Neural progenitor cell (in vitro differentiated cells): ENCODE results near the gene CHDH. TPM values are rescaled to one million over a fixed set of nuclear protein-coding genes. Genes with fewer than 3 reads are reported as not detected.

ENCODE experiments used
- DNase-seq: peaks from one replicate; pipeline ENCODE4 v3.0.0-alpha.2; 2016; ENCODE audit warnings: low spot score
- H2AFZ ChIP-seq: fragments of 200-600 bp; sonication (generic); replicated peaks from 2 replicates; pipeline ENCODE4 v1.6.1; 2016; ENCODE audit warnings: antibody characterized with exemption
- H3F3A ChIP-seq: fragments of 200-600 bp; sonication (generic); 2 replicates; pipeline ENCODE4 v1.6.1; 2016; ENCODE audit warnings: antibody characterized with exemption, low read depth
- H3K27ac ChIP-seq: fragments of 200-600 bp; sonication (generic); 2 replicates; pipeline ENCODE4 v1.5.1; 2016; ENCODE audit warnings: mild to moderate bottlenecking
- H3K27me3 ChIP-seq: fragments of 200-600 bp; sonication (generic); 2 replicates; pipeline ENCODE4 v1.6.1; 2016; ENCODE audit warnings: mild to moderate bottlenecking, moderate library complexity
- H3K36me3 ChIP-seq: fragments of 200-600 bp; sonication (generic); 2 replicates; pipeline ENCODE4 v1.5.1; 2016
- H3K4me1 ChIP-seq: fragments of 200-600 bp; sonication (generic); 2 replicates; pipeline ENCODE4 v1.6.1; 2016; ENCODE audit warnings: mixed run types
- H3K4me2 ChIP-seq: fragments of 200-600 bp; sonication (generic); 2 replicates; pipeline ENCODE4 v1.6.1; 2016
- H3K4me3 ChIP-seq: fragments of 200-600 bp; sonication (generic); 2 replicates; pipeline ENCODE4 v1.5.1; 2016
- H3K79me2 ChIP-seq: fragments of 200-600 bp; sonication (generic); 2 replicates; pipeline ENCODE4 v1.6.1; 2016; ENCODE audit warnings: low read depth
- H3K9ac ChIP-seq: fragments of 200-600 bp; sonication (generic); 2 replicates; pipeline ENCODE4 v1.6.1; 2016
- H3K9me3 ChIP-seq: fragments of 200-600 bp; sonication (generic); 2 replicates; pipeline ENCODE4 v1.5.1; 2016; ENCODE audit warnings: low read depth
- H4K20me1 ChIP-seq: fragments of 200-600 bp; sonication (generic); 2 replicates; pipeline ENCODE4 v1.6.1; 2016; ENCODE audit warnings: low read depth
- H3K27ac Mint-ChIP-seq: 3 replicates; pipeline ENCODE4 v1.8.0; 2021; ENCODE audit warnings: mixed read lengths
- H3K27me3 Mint-ChIP-seq: 2 replicates; pipeline ENCODE4 v1.8.0; 2022; ENCODE audit warnings: low read depth, mild to moderate bottlenecking, inconsistent platforms, moderate library complexity, mixed read lengths; ENCODE audit not compliant: insufficient read depth
- H3K36me3 Mint-ChIP-seq: 3 replicates; pipeline ENCODE4 v1.8.0; 2021; ENCODE audit warnings: mixed read lengths
- H3K4me1 Mint-ChIP-seq: 3 replicates; pipeline ENCODE4 v1.8.0; 2021; ENCODE audit warnings: mixed read lengths
- H3K4me3 Mint-ChIP-seq: 3 replicates; pipeline ENCODE4 v1.8.0; 2021; ENCODE audit warnings: mild to moderate bottlenecking, moderate library complexity, mixed read lengths
- H3K9me3 Mint-ChIP-seq: 3 replicates; pipeline ENCODE4 v1.8.0; 2020; ENCODE audit warnings: mixed read lengths
- CTCF ChIP-seq: fragments of 200-600 bp; sonication (generic); IDR thresholded peaks from 2 replicates; pipeline ENCODE4 v1.5.1; 2017; ENCODE audit warnings: antibody characterized with exemption, mild to moderate bottlenecking
- EZH2 ChIP-seq: fragments of 200-600 bp; sonication (generic); IDR thresholded peaks from 2 replicates; pipeline ENCODE4 v1.6.1; 2017; ENCODE audit warnings: antibody characterized with exemption, mild to moderate bottlenecking, moderate library complexity
- EZH2phosphoT487 ChIP-seq: fragments of 200-600 bp; sonication (generic); IDR thresholded peaks from 2 replicates; pipeline ENCODE4 v1.6.1; 2017; ENCODE audit warnings: antibody characterized with exemption
- total RNA-seq: library from RNA; depleted of rRNA; stranded (reverse); fragments of >200 nt; gene quantifications from 2 replicates; pipeline ENCODE4 v1.2.3, GENCODE V29; 2015; ENCODE audit warnings: low replicate concordance

The CHDH gene
- total RNA-seq, 1 donor from 2014 or later = 1.5 TPM

DNA sequence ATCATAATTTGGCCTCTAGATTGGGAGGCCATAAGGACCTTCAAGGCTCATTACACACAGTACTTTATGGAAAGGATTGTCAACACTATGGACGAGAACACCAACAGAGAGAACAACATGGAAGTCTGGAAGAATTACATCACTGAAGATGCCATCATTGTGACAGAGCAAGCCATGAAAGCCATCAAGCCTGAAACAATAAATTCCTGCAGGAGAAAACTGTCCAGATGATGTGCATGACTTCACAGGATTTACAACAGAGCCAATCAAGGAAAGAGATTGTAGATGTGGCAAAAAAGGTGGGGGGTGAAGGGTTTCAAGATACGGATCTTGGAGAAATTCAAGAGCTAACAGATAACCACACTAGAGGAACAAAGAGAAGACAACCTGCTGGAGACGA lies 16.0 kb upstream of the CHDH start:
- Mint-ChIP-seq H3K27ac (no peak overlapping the region), H3K36me3 (peaks cover 28% of the 10 kb centered on the region), H3K27me3 (no peaks in the 10 kb centered on the region), H3K9me3 (no peaks in the 10 kb centered on the region), H3K4me3 (no peak overlapping the region), H3K4me1 (peaks cover 8% of the 10 kb centered on the region)
- H3K79me2 ChIP-seq = no peaks in the 10 kb centered on the region
- TF ChIP-seq CTCF = no peak
- no peak for TF ChIP-seq EZH2
- TF ChIP-seq EZH2phosphoT487 = no peak
- H3K36me3 ChIP-seq = peaks cover 10% of the 10 kb centered on the region
- no peaks in the 10 kb centered on the region for H3F3A ChIP-seq
- no peak overlapping the region for H3K9ac ChIP-seq
- no peak overlapping the region for H2AFZ ChIP-seq
- H3K4me2 ChIP-seq = no peak overlapping the region
- no peak overlapping the region for H3K27ac ChIP-seq
- no peak overlapping the region for H3K4me3 ChIP-seq
- no peaks in the 10 kb centered on the region for H3K27me3 ChIP-seq
- H4K20me1 ChIP-seq = no peaks in the 10 kb centered on the region
- no peak for DNase-seq
- no peaks in the 10 kb centered on the region for H3K9me3 ChIP-seq
- no peaks in the 10 kb centered on the region for H3K4me1 ChIP-seq

DNA sequence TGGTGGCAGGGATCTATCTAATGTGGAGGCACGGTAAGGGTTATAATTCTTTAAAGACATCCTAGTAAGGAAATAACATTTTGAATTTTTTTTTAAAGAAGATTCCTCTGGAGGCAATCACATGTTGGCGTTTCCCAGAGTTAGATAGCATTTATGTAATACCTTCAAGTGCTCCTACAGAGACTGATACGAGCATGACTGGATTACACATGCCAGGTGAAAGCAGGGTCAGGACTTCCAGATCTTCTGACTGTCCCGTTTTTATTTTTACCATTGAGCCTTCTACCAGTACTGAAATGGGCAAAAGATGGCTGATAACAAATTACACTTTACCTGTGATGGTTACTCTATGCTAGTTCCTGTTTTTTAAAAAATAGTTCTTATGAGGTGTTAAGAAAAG lies 14.0 kb upstream of the CHDH start:
- Histone ChIP-seq H3K79me2 (no peaks in the 10 kb centered on the region), H3K9me3 (no peaks in the 10 kb centered on the region), H3K4me2 (no peak overlapping the region), H3F3A (no peaks in the 10 kb centered on the region), H2AFZ (no peak overlapping the region), H3K27me3 (no peaks in the 10 kb centered on the region), H3K27ac (no peak overlapping the region), H3K4me1 (no peaks in the 10 kb centered on the region), H4K20me1 (no peaks in the 10 kb centered on the region), H3K36me3 (peaks cover 10% of the 10 kb centered on the region), H3K9ac (no peak overlapping the region), H3K4me3 (no peak overlapping the region)
- H3K4me1 Mint-ChIP-seq = peaks cover 8% of the 10 kb centered on the region
- H3K9me3 Mint-ChIP-seq = no peaks in the 10 kb centered on the region
- no peak overlapping the region for H3K27ac Mint-ChIP-seq
- no peak overlapping the region for H3K4me3 Mint-ChIP-seq
- no peak for DNase-seq
- peaks cover 28% of the 10 kb centered on the region for H3K36me3 Mint-ChIP-seq
- no peaks in the 10 kb centered on the region for H3K27me3 Mint-ChIP-seq
- TF ChIP-seq CTCF (no peak), EZH2 (no peak), EZH2phosphoT487 (no peak)

GRCh38 chr3:53859178-53859577 lies 13.0 kb upstream of the CHDH start:
- Mint-ChIP-seq H3K27me3 (no peaks in the 10 kb centered on the region), H3K4me3 (no peak overlapping the region), H3K9me3 (no peaks in the 10 kb centered on the region), H3K4me1 (peaks cover 8% of the 10 kb centered on the region), H3K36me3 (peaks cover 21% of the 10 kb centered on the region), H3K27ac (no peak overlapping the region)
- Histone ChIP-seq H2AFZ (no peak overlapping the region), H3F3A (no peaks in the 10 kb centered on the region), H3K27ac (no peak overlapping the region), H4K20me1 (no peaks in the 10 kb centered on the region), H3K27me3 (no peaks in the 10 kb centered on the region), H3K36me3 (peaks cover 10% of the 10 kb centered on the region), H3K4me3 (no peak overlapping the region), H3K79me2 (no peaks in the 10 kb centered on the region), H3K4me1 (no peaks in the 10 kb centered on the region), H3K4me2 (no peak overlapping the region), H3K9ac (no peak overlapping the region), H3K9me3 (no peaks in the 10 kb centered on the region)
- TF ChIP-seq EZH2phosphoT487 (no peak), CTCF (no peak), EZH2 (no peak)
- DNase-seq = no peak
